PC-3 (cell line): ENCODE data around the gene SDK1. TPM values are rescaled to one million over a fixed set of nuclear protein-coding genes. Genes with fewer than 3 reads are reported as not detected.
"Not testable (repeated sequence)": the region's sequence is repeated elsewhere in the genome, so short reads cannot be mapped to it uniquely, and the experiment has no call there.

Source experiments
- ATAC-seq: fragments of 200-7000 bp; cut with Tn5 transposase; 2 replicates; pipeline ENCODE4 v1.9.1; 2020; ENCODE audit warnings: mild to moderate bottlenecking, moderate library complexity
- BruUV-seq: library from RNA; stranded (reverse); fragments of 400-500 nt; replicated peaks from 2 replicates; lab custom pipeline; 2021; lab: Mats Ljungman, UMichigan
- CTCF ChIA-PET: fragments of 300-600 bp; sonication (Branson Sonifier 250); formaldehyde crosslinking; loops from one replicate; lab custom pipeline; 2022; ENCODE audit warnings: antibody characterized with exemption; lab: Charles Lee
- POLR2A ChIA-PET: fragments of 300-600 bp; sonication (Branson Sonifier 250); formaldehyde crosslinking; loops from one replicate; lab custom pipeline; 2022; ENCODE audit warnings: antibody characterized with exemption; ENCODE audit not compliant: unreplicated experiment; lab: Charles Lee
- DNase-seq: peaks from one replicate; pipeline ENCODE4 v3.0.0-alpha.2; 2015
- H2AFZ ChIP-seq: fragments of 300-600 bp; sonication (generic); 2 replicates; pipeline ENCODE4 v1.6.0; 2016; ENCODE audit warnings: antibody characterized with exemption, low read length
- H3F3A ChIP-seq: fragments of 300-600 bp; sonication (generic); one replicate; pipeline ENCODE4 v1.6.0; 2017; ENCODE audit warnings: antibody characterized with exemption, low read length, control low read depth, mild to moderate bottlenecking; ENCODE audit not compliant: unreplicated experiment
- H3K27ac ChIP-seq: fragments of 300-600 bp; sonication (generic); 2 replicates; pipeline ENCODE4 v1.5.1; 2016; ENCODE audit warnings: mild to moderate bottlenecking, low read length
- H3K27me3 ChIP-seq: fragments of 300-600 bp; sonication (generic); 2 replicates; pipeline ENCODE4 v1.6.1; 2016; ENCODE audit warnings: low read length, mixed read lengths
- H3K36me3 ChIP-seq: fragments of 300-600 bp; sonication (generic); 2 replicates; pipeline ENCODE4 v1.6.1; 2016; ENCODE audit warnings: low read depth, mixed run types, low read length, mixed read lengths
- H3K4me1 ChIP-seq: fragments of 300-600 bp; sonication (generic); 2 replicates; pipeline ENCODE4 v1.5.1; 2016; ENCODE audit warnings: low read length; ENCODE audit not compliant: insufficient read depth
- H3K4me2 ChIP-seq: fragments of 300-600 bp; sonication (generic); 2 replicates; pipeline ENCODE4 v1.6.0; 2016; ENCODE audit warnings: low read length
- H3K4me3 ChIP-seq: fragments of 300-600 bp; sonication (generic); 2 replicates; pipeline ENCODE4 v1.5.1; 2016; ENCODE audit warnings: mild to moderate bottlenecking, low read length, mixed read lengths
- H3K79me2 ChIP-seq: fragments of 300-600 bp; sonication (generic); 2 replicates; pipeline ENCODE4 v1.6.1; 2017; ENCODE audit warnings: low read length, mixed read lengths
- H3K9ac ChIP-seq: fragments of 300-600 bp; sonication (generic); 2 replicates; pipeline ENCODE4 v1.6.0; 2016; ENCODE audit warnings: mild to moderate bottlenecking, low read length
- H3K9me2 ChIP-seq: fragments of 300-600 bp; sonication (generic); replicated peaks from 2 replicates; pipeline ENCODE4 v1.6.1; 2016; ENCODE audit warnings: mixed run types, low read length, mixed read lengths
- H3K9me3 ChIP-seq: fragments of 300-600 bp; sonication (generic); 2 replicates; pipeline ENCODE4 v1.6.1; 2016; ENCODE audit warnings: low read length, mixed read lengths
- H4K20me1 ChIP-seq: fragments of 300-600 bp; sonication (generic); 2 replicates; pipeline ENCODE4 v1.6.1; 2016; ENCODE audit warnings: low read length, mixed read lengths
- EZH2 ChIP-seq: fragments of 300-600 bp; sonication (generic); IDR thresholded peaks from one replicate; pipeline ENCODE4 v1.6.1; 2017; ENCODE audit warnings: antibody characterized with exemption, mild to moderate bottlenecking, low read length; ENCODE audit not compliant: unreplicated experiment
- EZH2phosphoT487 ChIP-seq: fragments of 300-600 bp; sonication (generic); IDR thresholded peaks from 2 replicates; pipeline ENCODE4 v1.6.1; 2018; ENCODE audit warnings: mild to moderate bottlenecking, antibody characterized with exemption, low read length, borderline replicate concordance
- intact Hi-C: fragments of 100-400 bp; cut with micrococcal nuclease; formaldehyde crosslinking; loops from 2 replicates; pipeline ENCODE4 v1.9.0; 2023
- total RNA-seq: library from RNA; depleted of rRNA; stranded (reverse); fragments of >200 nt; gene quantifications from 2 replicates; pipeline ENCODE4 v1.2.3, GENCODE V29; 2014
- TF ChIP-seq, protein P1 (sequence below): fragments of 300-600 bp; sonication (generic); conservative IDR thresholded peaks from 2 replicates; pipeline ENCODE4 v1.5.1; 2017; ENCODE audit warnings: antibody characterized with exemption, low read depth, mild to moderate bottlenecking, low read length

Gene SDK1
- total RNA-seq, 1 experiment from 2014 or later: 2.8 TPM

DNA sequence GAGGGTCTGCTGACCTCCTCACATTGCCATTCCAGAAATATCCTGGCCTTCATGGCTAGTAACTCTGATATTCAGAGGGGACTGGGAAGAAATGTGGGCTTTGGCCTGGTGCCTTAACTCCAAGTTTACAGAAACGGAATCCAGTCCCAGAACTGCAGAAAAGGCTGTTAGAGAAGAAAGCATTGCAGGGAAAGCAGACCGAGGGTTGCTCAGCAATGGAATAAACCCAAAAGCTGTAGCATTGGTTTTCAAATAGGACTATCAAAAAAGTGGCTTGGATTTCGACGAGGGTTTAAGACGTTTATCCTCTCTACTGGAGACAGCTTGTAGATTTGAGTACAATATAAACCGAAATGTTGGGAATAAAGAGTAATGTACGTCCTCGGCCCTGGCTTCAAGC is 955.2 kb downstream of the SDK1 start:
- no peak overlapping the region for H3K4me2 ChIP-seq
- no TSS peak for BruUV-seq
- no peak overlapping the region for H3K27ac ChIP-seq
- no peak overlapping the region for H3K4me3 ChIP-seq
- H3K9me3 ChIP-seq: 0 out of 2 replicates have a peak, but pooled peaks cover 5% of the 10 kb centered on the region
- DNase-seq: no peak
- H3F3A ChIP-seq: no peaks in the 10 kb centered on the region
- H3K9me2 ChIP-seq: no peaks in the 10 kb centered on the region
- no peaks in the 10 kb centered on the region for H4K20me1 ChIP-seq
- no peaks in the 10 kb centered on the region for H3K27me3 ChIP-seq
- ChIA-PET CTCF (no interaction called here), POLR2A (no interaction called here)
- H3K9ac ChIP-seq: no peak overlapping the region
- intact Hi-C loops: no loop called here
- no peak overlapping the region for H2AFZ ChIP-seq
- no peaks in the 10 kb centered on the region for H3K4me1 ChIP-seq
- ATAC-seq: no peak
- no peaks in the 10 kb centered on the region for H3K79me2 ChIP-seq
- no peaks in the 10 kb centered on the region for H3K36me3 ChIP-seq
- no peak for TF ChIP-seq EZH2phosphoT487
- TF ChIP-seq EZH2: no peak
- TF ChIP-seq, protein P1, sequence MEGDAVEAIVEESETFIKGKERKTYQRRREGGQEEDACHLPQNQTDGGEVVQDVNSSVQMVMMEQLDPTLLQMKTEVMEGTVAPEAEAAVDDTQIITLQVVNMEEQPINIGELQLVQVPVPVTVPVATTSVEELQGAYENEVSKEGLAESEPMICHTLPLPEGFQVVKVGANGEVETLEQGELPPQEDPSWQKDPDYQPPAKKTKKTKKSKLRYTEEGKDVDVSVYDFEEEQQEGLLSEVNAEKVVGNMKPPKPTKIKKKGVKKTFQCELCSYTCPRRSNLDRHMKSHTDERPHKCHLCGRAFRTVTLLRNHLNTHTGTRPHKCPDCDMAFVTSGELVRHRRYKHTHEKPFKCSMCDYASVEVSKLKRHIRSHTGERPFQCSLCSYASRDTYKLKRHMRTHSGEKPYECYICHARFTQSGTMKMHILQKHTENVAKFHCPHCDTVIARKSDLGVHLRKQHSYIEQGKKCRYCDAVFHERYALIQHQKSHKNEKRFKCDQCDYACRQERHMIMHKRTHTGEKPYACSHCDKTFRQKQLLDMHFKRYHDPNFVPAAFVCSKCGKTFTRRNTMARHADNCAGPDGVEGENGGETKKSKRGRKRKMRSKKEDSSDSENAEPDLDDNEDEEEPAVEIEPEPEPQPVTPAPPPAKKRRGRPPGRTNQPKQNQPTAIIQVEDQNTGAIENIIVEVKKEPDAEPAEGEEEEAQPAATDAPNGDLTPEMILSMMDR: no peak

DNA sequence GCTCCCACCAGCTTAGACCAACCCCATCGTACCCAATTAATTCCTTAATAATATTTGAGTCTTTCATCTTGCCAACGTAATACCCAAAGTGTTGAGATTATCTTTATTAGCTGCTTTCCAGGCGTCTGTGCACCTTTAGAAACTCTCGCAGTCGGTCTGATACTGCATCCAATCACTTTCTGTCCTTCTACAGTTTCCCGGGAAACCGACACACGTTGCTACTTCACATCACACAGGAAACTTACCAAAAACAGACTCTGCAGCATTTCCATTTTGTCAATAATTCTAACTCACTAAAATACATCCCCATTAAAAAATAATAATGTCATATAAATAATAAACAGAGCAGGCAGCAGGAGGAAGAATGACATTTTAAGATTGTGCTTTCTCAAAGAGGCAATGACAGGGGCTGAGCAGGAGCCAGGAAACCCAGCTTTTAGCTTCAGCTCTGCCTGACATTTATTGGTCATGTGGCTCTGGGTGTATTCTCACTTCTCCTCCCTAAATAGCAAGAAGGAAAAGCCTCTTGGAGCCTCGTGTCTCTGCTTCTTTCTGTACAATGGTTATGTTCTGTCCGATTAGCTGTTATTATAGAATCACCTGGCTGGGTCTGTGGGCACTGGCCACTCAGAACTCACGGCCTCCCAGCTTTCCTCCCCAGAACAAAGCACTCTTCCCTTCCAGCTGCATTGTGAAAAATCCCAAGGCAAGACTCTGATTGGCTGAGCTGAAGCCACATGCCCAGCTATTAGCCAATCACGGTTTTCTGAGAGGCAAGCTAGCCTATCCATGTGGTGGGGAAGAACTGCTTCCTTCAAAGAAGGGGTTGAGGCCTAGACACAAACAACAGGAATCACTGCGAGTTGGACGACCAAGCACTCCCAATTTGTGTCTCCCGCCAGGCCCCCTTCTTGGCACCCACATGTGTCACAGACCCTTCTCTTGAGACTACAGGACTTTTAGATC is 956.4 kb downstream of the SDK1 start:
- Histone ChIP-seq H3K4me3 (no peak overlapping the region), H3K27me3 (no peaks in the 10 kb centered on the region), H3K36me3 (no peaks in the 10 kb centered on the region), H3K9me2 (no peaks in the 10 kb centered on the region), H2AFZ (no peak overlapping the region), H3K4me1 (no peaks in the 10 kb centered on the region), H3F3A (no peaks in the 10 kb centered on the region), H3K79me2 (no peaks in the 10 kb centered on the region), H4K20me1 (no peaks in the 10 kb centered on the region), H3K9me3 (no peaks in the 10 kb centered on the region), H3K4me2 (no peak overlapping the region), H3K27ac (no peak overlapping the region), H3K9ac (no peak overlapping the region)
- DNase-seq (no peak), ATAC-seq (no peak)
- intact Hi-C loops: no loop called here
- CTCF ChIA-PET: no interaction called here
- TF ChIP-seq, protein P1: no peak
- TF ChIP-seq EZH2 (no peak), EZH2phosphoT487 (no peak)
- no TSS peak for BruUV-seq
- POLR2A ChIA-PET: no interaction called here

DNA sequence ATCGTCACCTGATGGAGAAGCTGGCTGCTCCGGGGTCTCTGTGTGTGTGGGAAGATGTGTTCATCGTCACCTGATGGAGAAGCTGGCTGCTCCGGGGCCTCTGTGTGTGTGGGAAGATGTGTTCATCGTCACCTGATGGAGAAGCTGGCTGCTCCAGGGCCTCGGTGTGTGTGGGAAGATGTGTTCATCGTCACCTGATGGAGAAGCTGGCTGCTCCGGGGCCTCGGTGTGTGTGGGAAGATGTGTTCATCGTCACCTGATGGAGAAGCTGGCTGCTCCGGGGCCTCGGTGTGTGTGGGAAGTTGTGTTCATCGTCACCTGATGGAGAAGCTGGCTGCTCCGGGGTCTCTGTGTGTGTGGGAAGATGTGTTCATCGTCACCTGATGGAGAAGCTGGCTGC is 959.1 kb downstream of the SDK1 start:
- H3K79me2 ChIP-seq, H3K27ac ChIP-seq, H3K9me3 ChIP-seq, POLR2A ChIA-PET, H3K9ac ChIP-seq, H3K36me3 ChIP-seq, H3K4me2 ChIP-seq, H3K27me3 ChIP-seq, intact Hi-C loops, DNase-seq, H2AFZ ChIP-seq, H3K4me3 ChIP-seq, H3K9me2 ChIP-seq, H3F3A ChIP-seq, BruUV-seq, ATAC-seq, H4K20me1 ChIP-seq, H3K4me1 ChIP-seq: not testable (repeated sequence)
- CTCF ChIA-PET: interaction anchor here (0.6 kb wide), 1 partner anchor 817 kb away, joined by 4 read pairs; no protein-coding TSS in a partner anchor
